NCI-H1105 (cell line): Measurements from ENCODE around the gene SLC1A5.

ENCODE experiments used
- DNase-seq: peaks from one replicate; lab custom pipeline; 2025; lab: John Stamatoyannopoulos, UW

SLC1A5 gene

GRCh38 chr19:46742926-46743480 is 45.4 kb downstream of the SLC1A5 start:
- no peak for DNase-seq

- DNase-seq, result no peak
These were observed 46.9 kb downstream of the SLC1A5 start for GRCh38 chr19:46741447-46741846.

GRCh38 chr19:46739290-46739771 is 49.1 kb downstream of the SLC1A5 start:
- DNase-seq, result no peak

GRCh38 chr19:46737761-46738171 is 50.6 kb downstream of the SLC1A5 start:
- DNase-seq, result no peak

- no peak for DNase-seq
These were observed 51.1 kb downstream of the SLC1A5 start for GRCh38 chr19:46737298-46737654.

- DNase-seq, result no peak
These were observed 51.7 kb downstream of the SLC1A5 start for GRCh38 chr19:46736531-46737297.

GRCh38 chr19:46733690-46734292 is 54.6 kb downstream of the SLC1A5 start:
- DNase-seq, result no peak

GRCh38 chr19:46732966-46733689 is 55.3 kb downstream of the SLC1A5 start:
- no peak for DNase-seq

- DNase-seq, result no peak
These were observed 56.0 kb downstream of the SLC1A5 start for GRCh38 chr19:46732172-46732938.

- DNase-seq, result no peak
These were observed 56.8 kb downstream of the SLC1A5 start for GRCh38 chr19:46731584-46731983.

- DNase-seq, result no peak
These were observed 57.3 kb downstream of the SLC1A5 start for GRCh38 chr19:46731007-46731501.

- DNase-seq, result no peak
These were observed 57.8 kb downstream of the SLC1A5 start for GRCh38 chr19:46730595-46730994.

GRCh38 chr19:46730187-46730586 is 58.2 kb downstream of the SLC1A5 start:
- DNase-seq, result no peak

- no peak for DNase-seq
These were observed 58.7 kb downstream of the SLC1A5 start for GRCh38 chr19:46729696-46730095.

GRCh38 chr19:46728693-46729339 is 59.6 kb downstream of the SLC1A5 start:
- DNase-seq, result no peak

- DNase-seq, result no peak
These were observed 60.2 kb downstream of the SLC1A5 start for GRCh38 chr19:46728208-46728607.

GRCh38 chr19:46727757-46728156 is 60.6 kb downstream of the SLC1A5 start:
- DNase-seq, result no peak

GRCh38 chr19:46726971-46727501 is 61.4 kb downstream of the SLC1A5 start:
- DNase-seq, result no peak

- no peak for DNase-seq
These were observed 61.8 kb downstream of the SLC1A5 start for GRCh38 chr19:46726551-46726950.

- DNase-seq, result no peak
These were observed 62.5 kb downstream of the SLC1A5 start for GRCh38 chr19:46725859-46726393.
